Measurements from ENCODE around the gene CCDC43. TPM values are rescaled to one million over a fixed set of nuclear protein-coding genes. Genes with fewer than 3 reads are reported as not detected.
"Not testable (repeated sequence)": the region's sequence is repeated elsewhere in the genome, so short reads cannot be mapped to it uniquely, and the experiment has no call there.

The CCDC43 gene
- total RNA-seq, 1 donor from 2014 or later: 25.6 TPM

DNA sequence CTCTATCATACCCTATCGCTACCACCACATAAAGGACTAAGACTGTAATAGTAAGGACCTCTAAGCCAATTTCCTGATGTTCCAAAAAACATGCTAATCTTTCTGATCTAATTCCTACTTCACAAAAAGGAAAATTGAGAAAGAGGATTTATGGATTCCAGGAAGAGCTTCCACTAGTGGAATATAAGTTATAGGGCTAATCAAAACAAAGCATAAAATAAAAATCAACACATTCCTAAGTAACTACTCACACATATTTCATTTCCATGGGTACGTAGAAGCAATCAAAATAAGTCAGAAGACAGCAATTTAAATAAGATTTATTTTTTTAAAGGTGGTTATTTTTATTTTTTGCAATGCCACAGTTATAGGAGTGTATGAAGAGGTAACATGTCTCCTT lies 12.4 kb downstream of the CCDC43 start:
- no peak for DNase-seq (ENCODE audit: missing footprints)
- no peak for ATAC-seq
- intact Hi-C loops (cut with DNase I): no loop called here

DNA sequence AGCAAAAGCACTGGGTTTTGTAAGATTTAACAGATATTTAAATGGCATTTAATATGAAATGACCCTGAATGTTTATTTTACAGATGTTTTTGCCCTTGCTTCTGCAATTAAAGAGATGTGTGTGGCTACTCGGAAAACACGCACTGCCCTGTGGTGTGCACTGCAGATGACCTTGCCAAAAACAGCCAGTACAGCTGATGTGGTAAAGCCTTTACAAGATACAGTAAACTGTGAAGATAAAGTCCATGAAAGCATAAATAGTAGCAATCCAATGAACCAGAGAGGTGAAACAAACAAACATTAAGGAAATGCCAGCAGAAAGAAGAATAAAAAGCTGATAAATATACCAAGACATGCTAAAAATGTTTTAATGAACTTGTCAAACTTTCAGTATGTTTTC lies 15.7 kb downstream of the CCDC43 start:
- DNase-seq (ENCODE audit: missing footprints) (no peak), ATAC-seq (no peak)
- intact Hi-C loops (cut with DNase I): no loop called here

DNA sequence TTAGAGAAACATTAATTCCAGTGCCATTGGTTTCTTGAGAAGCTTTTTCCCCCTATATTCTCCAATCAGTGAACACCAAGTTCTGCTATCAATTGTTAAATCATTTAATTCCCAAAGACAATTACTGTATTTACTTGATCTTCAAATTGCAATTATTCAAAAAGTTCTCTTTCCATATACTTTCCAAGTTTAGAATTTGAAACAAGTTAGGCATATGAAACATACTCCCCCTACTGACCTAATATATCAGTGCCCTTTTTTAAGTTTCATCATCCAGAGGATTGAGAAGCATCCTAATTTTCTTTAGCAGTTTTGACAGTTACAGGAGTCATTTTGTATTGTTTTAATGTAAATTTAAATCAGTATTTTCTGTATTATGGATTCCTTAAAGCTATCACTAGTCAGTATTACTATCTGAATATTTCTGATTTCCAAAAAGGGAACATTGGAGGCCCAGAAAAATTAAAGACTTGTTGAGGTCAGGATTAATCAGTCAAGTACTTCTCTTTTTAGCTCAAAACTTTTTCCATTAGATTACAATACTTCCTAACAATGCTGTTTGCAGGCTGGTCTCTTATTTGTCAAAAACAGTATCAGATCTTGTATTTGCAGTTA lies 17.0 kb downstream of the CCDC43 start:
- DNase-seq (ENCODE audit: missing footprints) (no peak), ATAC-seq (no peak)
- intact Hi-C loops (cut with DNase I): loop anchor here (1.0 kb wide), 1 partner anchor 139 kb away; no protein-coding TSS in a partner anchor

DNA sequence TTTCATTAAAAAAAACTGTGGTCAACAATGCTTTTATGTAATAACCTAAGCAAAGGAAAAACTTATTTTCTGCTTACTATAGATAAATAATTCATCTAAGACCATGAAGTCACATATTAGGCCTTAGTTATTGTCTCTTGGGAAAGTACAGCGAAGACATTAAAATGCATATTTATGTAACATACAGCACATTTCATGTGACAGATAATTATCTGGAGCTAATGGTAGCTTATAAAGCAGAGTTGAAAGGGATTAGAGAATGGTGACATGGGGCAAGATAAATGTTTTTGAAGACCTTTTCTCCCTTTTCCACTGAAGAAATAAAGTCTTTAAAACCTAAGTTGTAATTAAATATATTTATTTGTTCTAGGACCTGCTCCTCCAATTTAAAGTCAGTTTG lies 23.6 kb downstream of the CCDC43 start:
- DNase-seq (ENCODE audit: missing footprints) (no peak), ATAC-seq (no peak)
- intact Hi-C loops (cut with DNase I): no loop called here

DNA sequence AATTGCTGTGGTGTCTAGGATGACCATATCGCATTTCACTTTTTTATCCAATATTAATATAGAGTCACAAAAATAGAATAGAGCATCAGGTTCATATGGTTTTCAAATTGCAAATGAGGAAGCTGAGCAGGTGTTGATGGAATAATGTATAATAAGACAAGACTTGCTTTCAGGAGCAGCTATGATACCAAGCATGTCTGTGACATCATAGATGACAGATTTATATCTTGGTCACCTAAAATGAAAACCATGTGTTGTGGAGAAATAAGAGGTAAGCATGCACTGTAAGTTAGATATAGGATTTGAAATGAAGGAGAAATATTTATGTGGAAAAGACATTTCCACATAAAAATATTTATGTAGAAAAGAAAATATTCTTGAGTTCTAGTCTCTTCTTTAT lies 24.7 kb downstream of the CCDC43 start:
- ATAC-seq: no peak
- intact Hi-C loops (cut with DNase I): no loop called here
- no peak for DNase-seq (ENCODE audit: missing footprints)

DNA sequence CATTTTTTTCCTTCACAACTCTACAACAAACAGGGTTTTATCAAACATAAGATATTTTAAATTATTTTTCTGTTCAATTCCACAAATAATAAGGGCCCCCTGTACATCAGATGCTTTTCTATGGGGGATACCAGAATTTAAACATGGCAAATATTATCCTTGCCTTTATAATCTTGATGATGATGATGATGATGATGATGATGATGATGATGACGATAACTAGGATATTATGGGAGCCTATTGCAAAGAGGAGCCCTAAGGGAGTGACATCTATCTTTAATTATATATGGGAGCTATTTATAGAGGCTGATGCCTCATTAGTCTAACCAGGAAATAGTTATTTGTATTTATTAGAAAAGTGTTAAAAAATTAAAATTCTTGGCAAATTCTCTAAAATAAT lies 26.5 kb downstream of the CCDC43 start:
- DNase-seq (ENCODE audit: missing footprints): no peak
- intact Hi-C loops (cut with DNase I): no loop called here

DNA sequence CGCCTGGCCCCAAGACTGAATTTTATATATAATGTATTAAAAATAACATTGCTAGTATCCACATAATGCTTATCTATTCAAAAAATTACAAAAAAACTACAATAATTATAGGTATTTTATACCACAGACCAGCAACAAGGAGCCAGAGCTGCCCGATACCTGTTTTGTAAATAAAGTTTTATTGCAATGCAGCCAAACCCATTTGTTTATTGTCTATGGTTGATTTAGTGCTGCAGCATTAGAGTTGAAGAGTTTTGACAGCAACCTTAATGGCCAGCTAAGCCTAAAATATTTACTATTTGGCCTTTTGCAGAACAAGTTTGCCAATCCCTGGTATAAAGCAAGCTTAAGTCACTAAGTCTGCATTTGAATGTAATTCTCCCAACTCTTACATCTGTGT lies 27.7 kb downstream of the CCDC43 start:
- ATAC-seq: no peak
- intact Hi-C loops (cut with DNase I): no loop called here

More for the DNA sequence above, 26.5 kb downstream of the CCDC43 start:
- ATAC-seq: no peak

DNA sequence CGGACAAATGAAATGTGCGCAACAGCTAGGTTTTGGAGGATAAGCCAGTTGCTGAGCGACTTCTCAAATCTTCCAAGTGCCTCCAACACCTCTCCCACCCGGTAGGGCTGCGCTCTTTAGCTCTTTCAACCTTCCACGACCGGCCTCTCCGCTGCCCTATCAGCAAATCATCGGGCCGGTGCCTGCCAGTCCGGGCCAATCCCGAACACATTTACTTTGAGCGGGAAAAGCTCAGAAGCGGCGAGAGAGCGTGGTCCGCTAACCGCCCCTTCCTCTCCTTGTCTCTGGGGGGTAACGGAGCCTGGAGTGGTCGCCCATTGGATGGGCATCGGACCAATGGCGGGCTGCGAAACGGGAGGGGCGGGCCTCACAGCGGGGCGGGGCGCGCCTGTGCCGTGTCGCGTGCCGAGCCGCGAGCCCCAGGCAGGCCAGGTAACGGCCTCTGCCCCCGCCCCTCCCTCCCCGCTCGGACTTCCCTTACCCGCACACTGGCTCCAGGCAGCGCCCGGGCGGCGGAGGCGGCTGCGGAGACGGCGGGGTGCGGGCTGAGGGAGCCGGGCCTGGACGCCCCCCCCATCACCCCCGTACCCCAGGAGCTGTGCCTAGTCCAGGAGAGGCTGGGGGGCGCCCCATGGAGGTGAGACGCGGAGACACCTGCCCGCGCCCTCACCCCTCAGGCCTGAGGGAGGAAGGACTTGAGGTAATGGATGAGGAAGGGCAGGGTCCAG lies 33.4 kb downstream of the CCDC43 start, which contains the start of gene MEIOC:
MEIOC (plus strand) TSS at position 486 of the 728 bp plus-strand sequence; CDS start at position 632, 146 bp downstream.
- DNase-seq (ENCODE audit: missing footprints): no peak
- ATAC-seq: no peak
- intact Hi-C loops (cut with DNase I): no loop called here

More for the DNA sequence above, 27.7 kb downstream of the CCDC43 start:
- DNase-seq (ENCODE audit: missing footprints): no peak

DNA sequence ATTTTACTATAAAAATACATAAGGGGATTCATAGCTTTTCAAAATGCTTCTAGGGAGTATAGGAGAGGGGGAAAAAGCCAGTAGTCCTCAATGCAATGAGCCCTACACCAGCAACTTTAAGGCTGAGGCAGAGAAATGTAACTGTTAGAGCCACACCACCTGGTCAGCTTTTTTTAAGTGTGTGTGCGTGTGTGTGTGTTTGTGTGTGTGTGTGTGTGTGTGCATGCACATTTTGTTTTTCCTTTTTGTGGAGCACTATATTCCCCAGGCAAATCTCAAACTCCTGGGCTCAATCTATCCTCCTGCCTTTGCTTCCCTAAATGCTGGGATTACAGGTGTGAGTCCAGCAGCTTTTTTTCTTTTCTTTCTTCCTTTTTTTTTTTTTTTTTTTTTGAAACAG lies 35.6 kb downstream of the CCDC43 start:
- ATAC-seq: no peak
- intact Hi-C loops (cut with DNase I): no loop called here
- DNase-seq (ENCODE audit: missing footprints): no peak

DNA sequence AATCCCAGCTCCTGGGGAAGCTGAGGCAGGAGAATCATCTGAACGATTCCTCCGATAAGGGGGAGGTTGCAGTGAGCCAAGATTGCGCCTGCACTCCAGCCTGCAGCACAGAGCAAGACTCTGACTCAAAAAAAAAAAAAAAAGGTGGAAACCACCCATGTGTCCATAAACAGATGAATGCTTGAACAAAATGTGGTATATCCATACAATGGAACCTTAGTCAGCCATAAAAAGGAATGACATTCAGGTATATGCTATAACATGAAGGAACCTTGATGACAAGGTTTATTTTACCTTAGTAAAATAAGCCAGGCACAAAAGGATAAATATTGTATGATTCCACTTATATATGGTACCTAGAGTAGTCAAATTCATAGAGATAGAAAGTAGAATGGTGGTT lies 36.2 kb downstream of the CCDC43 start:
- ATAC-seq (no peak), DNase-seq (ENCODE audit: missing footprints) (no peak)
- intact Hi-C loops (cut with DNase I): no loop called here

DNA sequence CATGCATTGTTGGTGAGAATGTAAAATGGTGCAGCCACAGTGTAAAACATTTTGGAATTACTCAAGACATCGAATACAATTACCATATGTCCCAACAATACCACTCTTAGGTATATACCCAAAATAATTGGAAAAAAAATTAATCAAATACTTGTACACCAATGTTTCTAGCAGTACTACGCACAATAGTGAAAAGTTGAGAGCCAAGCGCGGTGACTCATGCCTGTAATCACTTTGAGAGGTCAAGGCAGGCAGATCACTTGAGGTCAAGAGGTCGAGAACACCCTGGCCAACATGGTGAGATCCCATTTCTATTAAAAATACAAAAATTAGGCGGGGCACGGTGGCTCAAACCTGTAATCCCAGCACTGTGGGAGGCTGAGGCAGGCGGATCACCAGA lies 36.8 kb downstream of the CCDC43 start:
- intact Hi-C loops (cut with DNase I): no loop called here
- DNase-seq (ENCODE audit: missing footprints) (no peak), ATAC-seq (no peak)

DNA sequence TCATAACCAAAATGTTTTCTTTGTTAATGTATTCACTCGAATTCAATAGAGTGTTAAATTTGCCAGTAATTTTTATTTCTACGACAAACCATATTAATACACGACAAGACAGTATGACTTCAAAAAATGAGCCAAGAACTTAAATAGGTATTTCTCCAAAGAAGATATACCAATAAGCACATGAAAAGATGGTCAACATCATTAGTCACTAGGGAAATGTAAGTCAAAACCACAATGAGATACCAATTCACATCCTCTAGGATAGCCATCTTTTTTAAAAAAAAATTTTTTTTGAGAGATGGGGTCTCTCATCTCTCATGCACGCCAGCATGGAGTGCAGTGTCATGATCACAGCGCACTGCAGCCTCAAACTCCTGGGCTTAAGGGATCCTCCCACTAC lies 38.3 kb downstream of the CCDC43 start:
- ATAC-seq (no peak), DNase-seq (ENCODE audit: missing footprints) (no peak)
- intact Hi-C loops (cut with DNase I): no loop called here

DNA sequence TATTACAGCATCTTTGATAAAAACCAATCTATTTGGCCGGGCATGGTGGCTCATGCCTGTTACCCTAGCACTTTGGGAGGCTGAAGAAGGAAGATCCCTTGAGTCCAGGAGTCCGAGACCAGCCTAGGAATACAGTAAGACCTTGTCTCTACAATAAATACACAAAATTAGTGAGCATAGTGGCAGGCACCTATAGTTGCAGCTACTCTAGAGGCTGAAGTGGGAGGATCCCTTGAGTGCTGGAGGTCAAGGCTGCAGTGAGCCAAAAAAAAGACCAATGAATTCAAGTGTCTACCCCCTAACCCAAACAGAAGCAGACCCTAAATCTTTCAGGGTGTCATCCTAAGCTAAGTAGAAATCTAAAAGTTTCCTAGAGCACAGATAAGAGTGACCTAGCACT lies 40.6 kb downstream of the CCDC43 start:
- ATAC-seq: no peak
- DNase-seq (ENCODE audit: missing footprints): no peak
- intact Hi-C loops (cut with DNase I): no loop called here

DNA sequence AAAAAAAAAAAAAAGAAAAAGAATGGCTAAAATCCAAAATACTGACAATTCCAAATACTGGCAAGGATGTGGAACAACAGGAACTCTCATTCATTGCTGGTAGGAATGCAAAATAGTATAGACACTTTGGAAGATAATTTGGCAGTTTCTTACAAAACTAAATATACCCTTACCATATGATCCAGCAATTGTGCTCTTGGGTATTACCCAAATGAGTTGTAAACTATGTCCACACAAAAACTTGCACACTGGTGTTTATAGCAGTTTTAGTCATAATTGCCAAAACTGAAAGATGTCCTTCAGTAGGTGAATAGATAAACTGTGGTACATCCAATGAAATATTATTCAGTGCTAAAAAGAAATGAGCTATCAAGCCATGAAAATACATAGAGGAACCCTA lies 41.8 kb downstream of the CCDC43 start:
- ATAC-seq: no peak
- intact Hi-C loops (cut with DNase I): no loop called here
- no peak for DNase-seq (ENCODE audit: missing footprints)

DNA sequence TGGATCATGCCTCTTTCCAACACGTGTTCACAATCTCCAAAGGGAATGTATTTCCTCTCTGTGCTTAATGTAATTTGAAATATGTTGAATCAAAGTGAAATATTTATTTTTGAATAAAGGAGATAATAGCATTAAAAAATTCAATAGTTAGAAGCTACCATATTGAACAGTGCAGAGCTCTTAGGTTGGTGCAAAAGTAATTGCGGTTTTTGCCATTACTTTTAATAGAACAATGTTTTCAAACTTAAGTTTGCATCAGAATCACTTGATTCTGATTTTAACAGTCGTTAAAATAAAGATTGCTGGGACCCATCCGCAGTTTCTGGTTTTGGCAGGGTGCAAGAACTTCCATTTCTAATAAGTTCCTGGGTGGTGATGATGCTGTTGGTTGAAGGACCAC lies 43.3 kb downstream of the CCDC43 start:
- no peak for ATAC-seq
- intact Hi-C loops (cut with DNase I): no loop called here
- no peak for DNase-seq (ENCODE audit: missing footprints)

DNA sequence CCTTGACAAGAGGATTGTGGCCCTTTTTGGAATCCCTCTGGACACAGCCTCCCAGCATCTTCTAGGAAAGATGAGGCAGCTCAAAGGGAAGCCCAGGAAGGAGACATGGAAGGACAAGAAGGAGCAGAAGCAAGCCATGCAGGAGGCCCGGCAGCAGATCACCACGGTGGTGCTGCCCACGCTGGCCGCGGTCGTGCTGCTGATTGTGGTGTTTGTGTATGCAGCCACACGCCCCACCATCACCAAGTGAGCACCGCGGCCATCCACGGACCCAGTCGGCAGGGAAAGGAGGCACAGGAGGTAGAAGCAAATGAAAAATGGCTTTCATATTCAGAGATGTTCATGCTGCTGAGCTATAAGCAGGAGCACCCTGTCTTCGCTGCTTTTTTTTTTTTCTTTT lies 44.2 kb downstream of the CCDC43 start:
- DNase-seq (ENCODE audit: missing footprints): no peak
- intact Hi-C loops (cut with DNase I): no loop called here
- ATAC-seq: no peak

DNA sequence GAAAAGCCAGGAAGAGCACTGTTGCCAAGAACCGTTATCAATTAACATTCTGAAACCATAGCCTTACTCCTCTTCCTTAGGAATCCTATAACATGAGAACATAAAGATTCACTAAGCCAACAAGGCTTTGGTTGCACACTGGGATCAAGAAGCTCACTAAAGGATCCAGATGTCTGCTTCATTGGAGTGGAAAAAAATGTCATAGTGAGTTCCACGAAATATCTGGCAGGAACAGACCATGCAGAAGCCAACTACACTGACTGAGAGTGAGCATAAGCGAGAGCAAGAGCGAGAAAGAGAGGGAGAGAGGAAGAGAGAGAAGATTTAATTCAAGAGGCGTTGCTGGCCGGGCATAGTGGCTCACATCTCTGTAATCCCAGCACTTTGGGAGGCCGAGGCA lies 46.7 kb downstream of the CCDC43 start:
- intact Hi-C loops (cut with DNase I): no loop called here
- ATAC-seq (no peak), DNase-seq (ENCODE audit: missing footprints) (no peak)

DNA sequence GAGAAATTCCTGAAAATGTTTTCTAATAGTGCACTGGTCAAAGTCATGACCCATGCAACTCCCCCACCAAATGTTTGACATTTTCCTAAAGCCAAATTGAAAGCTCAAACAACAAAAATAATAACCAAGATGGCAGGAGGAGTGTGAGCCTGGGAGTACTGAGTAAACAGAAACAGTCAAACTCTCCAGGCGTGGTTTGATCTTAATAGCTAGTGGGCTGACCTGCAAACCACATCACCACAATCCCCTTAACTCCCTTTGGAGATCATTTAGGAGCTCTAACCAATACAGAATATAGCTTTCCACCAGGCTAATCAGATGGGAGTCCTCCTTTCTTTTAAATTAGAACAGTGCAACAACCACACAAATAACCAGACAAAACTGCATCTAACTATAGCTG lies 52.5 kb downstream of the CCDC43 start:
- ATAC-seq (no peak), DNase-seq (ENCODE audit: missing footprints) (no peak)
- intact Hi-C loops (cut with DNase I): no loop called here

DNA sequence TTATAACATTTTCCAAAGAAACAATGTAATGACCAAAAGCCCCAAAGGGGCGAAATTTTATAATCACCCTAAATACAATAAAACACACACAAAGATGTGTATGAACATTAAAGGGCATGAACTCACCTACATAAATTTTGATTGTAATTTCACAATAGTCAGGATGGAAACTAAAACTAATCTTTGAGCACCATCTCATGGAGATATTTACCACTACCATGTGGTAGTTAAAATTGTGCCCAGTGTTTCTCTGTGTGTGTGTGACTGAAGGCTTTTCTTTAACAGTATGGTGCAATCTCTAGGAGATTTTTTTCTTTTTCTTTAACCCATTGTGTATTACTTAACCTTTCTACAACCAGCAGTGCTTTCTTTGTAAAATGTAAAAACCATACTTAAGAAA lies 53.0 kb downstream of the CCDC43 start:
- ATAC-seq (no peak), DNase-seq (ENCODE audit: missing footprints) (no peak)
- intact Hi-C loops (cut with DNase I): loop anchor here (1.0 kb wide), 1 partner anchor 103 kb away; no protein-coding TSS in a partner anchor

DNA sequence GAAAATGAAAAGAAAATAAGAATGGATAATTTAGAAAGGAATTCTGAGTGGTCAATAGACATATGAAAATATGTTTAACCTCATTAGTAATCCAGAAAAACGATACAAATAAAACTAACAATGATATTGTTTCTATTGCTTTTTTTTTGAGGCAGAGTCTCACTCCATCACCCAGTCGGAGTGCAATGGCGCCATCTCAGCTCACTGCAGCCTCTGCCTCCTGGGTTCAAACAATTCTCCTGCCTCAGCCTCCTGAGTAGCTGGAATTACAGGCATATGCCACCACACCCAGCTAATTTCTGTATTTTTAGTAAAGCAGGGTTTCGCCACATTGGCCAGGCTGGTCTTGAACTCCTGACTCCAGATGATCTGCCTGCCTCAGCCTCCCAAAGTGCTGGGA lies 55.2 kb downstream of the CCDC43 start:
- DNase-seq (ENCODE audit: missing footprints); ATAC-seq; intact Hi-C loops (cut with DNase I): not testable (repeated sequence)

DNA sequence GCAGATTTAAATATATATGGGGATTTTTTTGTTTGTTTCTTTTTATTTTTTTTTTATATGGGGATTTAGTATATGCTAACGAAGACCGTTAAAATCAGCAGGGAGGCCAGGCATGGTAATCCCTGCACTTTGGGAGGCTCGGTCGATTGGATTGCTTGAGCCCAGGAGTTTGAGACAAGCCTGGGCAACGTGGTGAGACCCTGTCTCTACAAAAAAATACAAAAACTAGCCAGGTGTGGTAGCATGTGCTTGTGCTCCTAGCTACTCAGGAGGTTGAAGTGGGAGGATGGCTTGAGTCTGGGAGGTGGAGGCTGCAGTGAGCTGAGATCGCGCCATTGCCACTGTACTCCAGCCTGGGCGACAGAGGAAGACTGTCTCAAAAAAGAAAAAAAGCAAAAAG lies 55.6 kb downstream of the CCDC43 start:
- ATAC-seq (no peak), DNase-seq (ENCODE audit: missing footprints) (no peak)
- intact Hi-C loops (cut with DNase I): no loop called here
